GM19238 (cell line): Measurements from ENCODE around the gene MED27.

Source experiments
- DNase-seq: peaks from one replicate; pipeline ENCODE4 v3.0.0; 2011; ENCODE audit warnings: low spot score; ENCODE audit not compliant: insufficient read length

MED27 gene

DNA sequence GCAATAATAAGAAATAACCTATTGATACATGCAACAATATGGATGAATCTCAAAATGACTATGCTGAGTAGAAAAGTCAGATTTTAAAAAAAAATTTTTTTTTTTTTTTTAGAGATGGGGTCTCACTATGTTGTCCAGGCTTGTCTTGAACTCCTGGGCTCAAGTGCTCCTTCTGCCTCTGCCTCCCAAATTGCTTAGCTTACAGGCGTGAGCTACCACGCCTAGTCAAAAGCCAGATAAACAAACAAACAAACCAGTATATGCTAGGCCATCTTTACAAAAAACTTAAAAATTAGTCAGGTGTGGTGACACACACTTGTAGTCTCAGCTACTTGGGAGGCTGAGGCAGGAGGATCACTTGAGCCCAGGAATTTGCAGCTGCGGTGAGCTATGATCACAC is 79.0 kb downstream of the MED27 start:
- no peak for DNase-seq

DNA sequence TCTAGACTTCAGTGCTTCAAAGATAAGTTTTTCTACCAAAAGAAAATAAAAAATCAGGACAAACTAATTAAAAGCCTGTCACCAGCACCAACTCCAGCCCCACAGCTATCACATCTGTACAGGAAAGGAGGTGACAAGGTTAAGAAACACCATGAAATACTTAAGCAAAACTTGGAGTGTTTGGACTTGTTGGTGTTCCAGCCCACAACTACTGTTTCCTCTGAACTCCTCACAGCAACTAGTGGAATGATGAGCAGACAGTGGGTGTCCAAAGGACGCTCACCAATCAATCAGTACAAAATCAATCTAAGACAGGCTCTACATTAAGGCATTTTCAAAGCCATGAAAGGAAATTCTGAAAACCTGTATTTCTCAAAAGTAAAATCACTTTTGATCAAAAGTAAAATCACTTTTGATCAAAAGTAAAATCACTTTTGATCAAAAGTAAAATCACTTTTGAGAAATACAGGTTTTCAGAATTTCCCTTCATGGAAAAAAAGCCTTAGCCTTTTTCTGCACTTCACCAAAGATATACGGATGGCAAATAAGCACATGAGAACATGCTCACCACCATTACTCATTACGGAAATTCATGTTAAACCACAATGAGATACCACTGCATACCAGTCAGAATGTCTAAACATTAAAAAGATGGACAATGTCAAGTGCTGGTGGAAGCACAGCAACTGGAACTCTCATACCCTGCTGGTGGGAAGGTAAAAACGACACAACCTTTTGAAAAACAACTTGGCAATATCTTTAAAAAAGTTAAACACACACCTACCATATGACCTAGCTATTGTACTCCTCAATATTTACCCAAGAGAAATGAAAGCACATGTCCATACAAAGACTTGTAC is 79.7 kb downstream of the MED27 start:
- no peak for DNase-seq

DNA sequence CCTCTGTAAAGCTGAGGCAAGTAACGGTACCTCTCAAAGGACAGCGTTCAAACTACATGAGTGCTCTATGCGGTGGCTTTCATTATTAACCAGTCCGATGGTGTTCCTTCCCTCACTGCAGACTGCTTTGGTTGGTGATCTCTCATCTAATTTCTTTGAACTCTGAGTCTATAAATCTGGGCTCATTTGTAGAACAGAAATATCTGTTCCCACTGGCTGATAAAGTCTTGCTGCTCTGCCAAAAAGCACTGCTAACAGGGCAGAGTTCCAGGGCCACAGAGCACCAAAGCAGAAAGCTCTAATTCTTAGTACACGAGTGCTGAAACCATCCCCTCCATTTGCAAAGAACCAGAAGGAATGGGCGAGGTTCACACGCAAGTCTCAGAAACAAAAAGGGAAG is 81.9 kb downstream of the MED27 start:
- no peak for DNase-seq

DNA sequence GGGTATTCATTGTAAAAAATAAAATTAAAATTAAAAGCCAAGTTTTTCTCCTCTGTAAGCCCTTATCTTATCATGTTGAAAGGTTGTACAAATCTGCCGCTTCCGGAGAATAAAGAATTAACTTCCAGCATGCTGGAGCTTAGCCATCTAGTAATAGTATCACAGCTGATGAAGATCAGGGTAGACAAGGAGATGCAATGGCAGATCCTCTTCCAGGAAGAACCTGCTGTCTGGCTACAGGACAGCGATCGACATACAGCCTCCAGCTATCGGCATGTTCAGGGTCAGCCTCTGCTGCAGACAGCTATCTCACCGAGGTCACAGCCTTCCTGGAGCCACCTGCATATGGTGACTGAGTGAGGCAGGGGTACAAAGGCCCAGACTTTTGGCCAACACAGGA is 82.6 kb downstream of the MED27 start:
- no peak for DNase-seq

DNA sequence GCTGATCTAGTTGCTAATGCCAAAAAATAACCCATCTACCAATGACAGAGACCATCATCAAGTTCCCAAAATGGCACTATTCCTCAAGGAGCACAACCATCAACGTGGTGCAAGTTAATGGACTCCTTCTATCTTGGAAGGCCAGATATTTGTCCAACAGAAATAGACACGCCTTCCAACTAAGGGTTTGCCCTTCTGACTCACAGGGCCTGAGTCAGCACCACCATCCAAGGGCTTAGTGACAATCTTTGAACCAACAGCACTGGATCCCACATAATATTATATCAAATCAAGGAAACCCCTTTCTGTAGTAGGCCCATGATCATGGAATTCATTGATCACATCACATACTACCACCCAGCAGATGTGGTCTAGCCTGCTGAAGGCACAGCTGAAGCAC is 84.3 kb downstream of the MED27 start:
- DNase-seq: no peak

DNA sequence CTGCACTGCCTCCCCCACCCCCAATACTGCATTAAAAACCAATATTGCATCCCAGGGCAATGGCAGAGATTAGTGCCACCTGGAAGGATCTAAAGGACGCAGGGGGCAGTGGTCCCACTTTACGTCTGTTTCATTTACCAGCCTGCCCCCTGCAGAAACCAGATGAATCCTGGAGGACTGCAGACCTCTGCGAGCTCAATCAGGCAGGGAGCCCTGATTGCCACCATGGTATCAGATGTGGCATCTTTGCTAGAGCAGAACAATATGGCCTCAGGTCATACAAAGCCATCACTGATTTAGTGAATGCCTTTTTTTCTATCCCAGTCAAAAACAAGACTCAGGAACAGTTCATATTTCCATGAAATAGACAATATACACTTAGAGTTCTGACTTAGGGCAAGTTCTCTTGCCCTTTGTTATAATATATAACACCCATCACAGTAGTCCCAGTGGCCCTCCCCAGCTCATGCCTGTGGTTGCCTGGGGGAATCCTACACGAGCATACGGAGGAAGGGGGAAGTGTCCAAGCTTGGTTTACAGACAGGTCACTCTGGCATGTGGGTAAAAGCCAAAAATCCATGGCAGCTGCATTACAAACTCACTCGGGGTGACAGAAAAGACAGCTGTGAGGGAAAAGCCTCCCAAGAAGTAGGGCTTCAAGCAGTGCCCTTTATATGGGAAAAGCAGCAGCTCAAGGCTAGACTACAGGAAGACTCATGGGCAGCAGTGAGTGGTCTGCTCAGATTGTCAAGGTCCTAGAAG is 85.1 kb downstream of the MED27 start:
- DNase-seq: no peak

DNA sequence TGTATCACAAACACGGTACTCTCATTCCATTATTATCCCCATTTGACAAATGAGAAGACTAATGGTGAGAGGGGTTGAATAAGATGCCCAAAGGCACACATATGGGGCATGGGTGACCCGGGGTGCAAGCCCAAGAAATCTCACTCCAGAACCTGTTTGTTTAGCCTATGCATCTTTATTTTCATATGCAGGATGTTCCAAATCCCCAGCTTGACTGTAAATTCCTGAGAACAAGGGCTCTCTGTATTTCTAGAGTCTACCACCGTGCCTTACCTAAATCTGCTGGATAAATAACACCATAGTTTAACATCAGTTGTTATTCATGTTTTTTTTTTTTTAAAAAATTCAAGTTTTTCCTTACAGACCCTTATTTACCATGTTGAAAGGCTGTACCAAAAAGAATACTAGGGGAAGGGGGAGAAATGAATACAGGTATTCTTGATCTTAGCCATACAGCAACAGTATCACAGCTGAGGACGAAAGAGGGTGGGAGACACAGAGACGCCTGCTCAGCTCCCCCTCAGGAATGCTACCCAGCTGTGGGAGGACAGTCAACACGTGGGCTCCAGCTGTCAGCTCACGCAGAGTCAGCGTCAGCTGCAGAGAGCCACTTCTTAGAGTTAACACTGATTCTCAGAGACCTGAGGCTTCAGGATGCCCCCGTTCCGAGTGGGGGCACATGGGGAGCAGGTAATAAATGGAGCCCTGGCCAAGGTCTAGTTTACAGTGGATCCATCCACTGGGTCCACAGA is 86.6 kb downstream of the MED27 start:
- no peak for DNase-seq

DNA sequence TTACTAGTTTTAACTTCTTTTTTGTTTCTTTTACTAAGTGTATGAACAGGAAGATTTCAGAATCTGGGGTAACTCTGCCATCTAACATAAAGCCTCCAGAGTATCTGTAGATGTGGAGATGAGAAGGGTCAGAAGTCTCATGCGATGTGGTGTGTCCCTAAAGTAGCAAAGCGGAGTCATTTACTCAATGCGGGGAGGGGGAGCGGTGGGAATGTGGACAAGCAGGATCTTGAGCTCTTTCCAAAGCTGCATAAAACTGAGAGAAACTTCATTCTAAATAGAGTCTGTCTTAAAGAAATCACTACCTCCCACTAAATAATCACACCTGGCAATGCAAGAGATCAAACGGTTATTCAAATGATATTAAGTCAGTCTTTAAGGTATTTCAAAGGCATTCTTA is 92.4 kb downstream of the MED27 start:
- no peak for DNase-seq

DNA sequence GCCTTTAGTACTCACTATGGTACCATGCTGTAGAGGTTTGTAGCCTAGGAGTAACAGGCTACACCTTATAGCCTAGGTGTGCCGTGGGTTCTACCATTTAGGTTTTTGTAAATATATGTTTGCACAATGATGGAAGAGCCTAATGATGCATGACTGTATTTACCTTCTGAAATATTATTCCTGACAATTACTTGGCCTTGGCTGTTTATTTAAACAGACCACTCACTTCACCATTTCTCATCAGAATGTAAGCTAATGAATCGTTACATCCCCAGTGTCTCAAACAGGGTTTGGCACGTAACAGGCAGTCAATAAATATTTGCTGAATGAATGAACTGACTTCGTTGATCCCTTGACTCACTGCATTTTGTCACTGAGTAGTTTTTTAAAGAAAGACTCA is 93.1 kb downstream of the MED27 start:
- DNase-seq: no peak

DNA sequence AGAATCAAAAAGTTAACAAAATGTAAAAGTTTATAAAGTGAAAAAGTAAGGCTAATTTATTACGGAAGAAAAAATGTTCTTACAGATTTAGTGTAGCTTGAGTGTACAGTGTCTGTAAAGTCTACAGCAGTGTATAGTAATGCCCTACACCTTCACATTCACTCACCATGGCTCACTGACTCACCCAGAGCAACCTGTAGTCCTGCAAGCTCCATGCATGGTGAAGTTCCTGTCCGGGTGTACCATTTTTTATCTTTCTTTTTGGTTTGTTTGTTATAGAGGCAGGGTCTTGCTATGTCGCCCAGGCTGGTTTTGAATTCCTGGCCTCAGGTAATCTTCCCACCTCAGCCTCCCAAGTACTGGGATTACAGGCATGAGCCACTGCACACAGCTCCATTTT is 93.6 kb downstream of the MED27 start:
- DNase-seq: no peak

DNA sequence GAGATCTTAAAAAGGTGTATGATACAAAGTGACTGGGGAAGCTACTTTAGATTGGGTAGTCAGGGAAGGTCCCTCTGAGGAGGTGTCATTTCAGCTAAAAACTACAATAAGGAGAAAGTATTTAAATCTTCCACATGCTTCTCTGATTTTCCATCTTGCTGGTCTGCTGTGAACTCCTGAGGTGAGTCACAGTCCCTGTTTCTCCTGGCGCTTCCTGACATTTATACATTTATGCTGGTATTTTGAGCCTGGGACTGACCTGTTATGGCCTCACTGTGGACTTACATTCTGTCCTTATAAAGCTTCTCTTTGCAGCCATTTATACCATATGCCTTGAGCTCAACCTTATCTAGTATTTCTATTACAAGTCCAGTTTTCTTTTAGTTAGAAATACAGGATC is 95.1 kb downstream of the MED27 start:
- no peak for DNase-seq

DNA sequence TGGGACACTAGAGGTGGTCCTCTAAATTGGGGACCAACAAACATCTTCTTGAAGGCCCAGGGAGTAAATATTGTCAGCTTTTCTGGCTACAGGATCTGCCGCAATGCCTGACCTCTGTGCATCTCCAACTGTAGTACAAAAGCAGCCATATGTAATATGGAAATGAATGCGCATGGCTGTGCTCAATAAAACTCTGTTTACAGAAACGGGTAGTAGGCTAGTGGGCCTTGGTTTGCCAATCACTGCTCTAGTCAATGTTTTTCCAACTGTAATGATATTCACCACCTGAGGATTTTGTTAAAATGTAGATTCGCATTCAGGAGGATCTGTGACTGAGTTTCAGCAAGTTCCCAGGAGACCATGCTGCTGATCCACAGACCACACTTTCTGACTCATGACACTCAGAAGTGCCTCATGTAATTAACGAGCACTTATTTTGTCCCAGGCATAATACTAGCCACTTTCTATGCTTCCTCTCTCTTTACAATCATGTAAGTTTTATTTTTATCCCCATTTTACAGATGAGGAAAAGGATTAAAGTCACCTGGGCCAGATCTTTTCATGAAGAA is 96.9 kb downstream of the MED27 start:
- peak; percentile 22 for DNase-seq

DNA sequence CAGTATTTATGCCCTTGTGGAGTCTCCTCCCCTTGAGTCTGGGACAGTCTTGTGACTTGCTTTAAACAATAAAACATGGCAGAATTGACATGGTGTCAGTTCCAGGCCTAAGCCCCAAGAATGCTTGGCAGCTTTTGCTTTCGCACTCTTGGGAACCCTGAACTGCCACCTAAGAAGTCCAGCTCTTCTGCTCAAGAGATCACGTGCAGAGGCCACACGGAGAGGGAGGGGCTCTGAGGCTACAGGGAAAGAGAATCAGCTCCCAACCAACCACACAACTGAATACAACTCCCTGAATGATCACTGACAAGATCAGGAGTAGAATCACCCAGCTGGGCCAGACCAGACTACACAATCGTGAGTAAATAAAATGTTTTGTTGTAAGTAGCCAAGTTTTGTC is 97.6 kb downstream of the MED27 start:
- DNase-seq: no peak

DNA sequence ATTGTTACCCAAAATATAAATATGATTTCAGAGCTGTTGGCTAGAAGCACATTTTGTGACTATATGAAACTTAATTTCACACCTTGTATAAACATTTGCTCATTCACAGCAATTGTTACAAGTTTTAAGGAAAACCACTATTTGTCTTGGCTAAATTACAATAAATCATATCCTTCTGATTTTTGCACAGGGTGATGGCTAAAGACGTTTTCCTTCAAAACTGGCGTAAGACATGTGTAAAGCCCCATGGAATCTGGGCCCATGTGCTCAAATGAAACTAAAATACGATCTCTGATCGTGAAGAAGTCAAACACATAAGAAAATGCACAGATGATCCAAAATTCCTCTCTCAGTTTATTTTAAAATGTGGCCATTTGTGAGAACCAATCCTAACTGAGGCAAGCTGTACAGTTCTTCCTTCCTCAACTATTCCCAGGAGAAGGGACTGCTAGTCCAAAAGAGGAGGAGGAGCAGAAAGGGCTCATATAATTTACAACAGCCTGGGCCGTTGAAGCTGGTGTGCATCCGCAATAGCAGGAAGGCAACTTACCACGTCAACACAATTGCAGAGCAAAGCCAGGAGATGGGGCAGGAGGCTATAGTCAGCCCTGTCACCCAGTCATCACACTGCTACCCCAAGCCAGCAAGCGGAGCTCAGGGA is 98.4 kb downstream of the MED27 start:
- no peak for DNase-seq

DNA sequence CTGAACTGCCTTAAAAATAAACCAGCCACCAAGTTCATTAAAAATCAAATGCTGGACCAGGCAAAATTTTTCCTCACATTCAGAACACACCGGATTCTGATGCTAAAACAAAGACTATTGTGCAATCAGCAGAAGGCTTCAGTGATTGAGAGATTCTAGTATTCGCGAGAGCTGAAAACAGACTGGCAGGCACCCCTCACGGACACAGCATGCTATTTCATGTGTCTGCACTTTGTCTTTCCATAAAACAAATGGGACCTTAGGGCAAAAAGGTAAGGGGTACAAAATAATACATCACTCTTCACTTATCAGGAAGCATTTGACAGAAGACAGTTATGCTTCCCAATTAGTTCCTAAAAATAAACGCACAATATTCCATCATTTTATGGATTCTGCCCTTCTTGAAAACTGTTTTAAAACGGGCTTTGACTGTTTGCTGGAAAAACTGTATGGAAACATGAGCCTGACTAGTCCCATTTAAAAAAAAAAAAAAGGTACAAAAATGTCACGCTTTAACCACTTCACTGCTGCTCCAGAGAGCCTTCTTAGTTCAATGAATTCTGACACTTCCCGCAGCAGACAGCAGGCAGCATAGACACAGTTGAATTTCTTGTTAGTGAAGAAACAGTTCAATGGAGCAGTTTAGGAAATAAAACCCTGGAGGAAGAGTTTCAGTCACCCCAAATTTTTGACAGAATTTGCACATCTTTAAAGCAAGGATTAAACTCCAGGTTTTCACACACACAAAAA is 99.2 kb downstream of the MED27 start:
- no peak for DNase-seq

DNA sequence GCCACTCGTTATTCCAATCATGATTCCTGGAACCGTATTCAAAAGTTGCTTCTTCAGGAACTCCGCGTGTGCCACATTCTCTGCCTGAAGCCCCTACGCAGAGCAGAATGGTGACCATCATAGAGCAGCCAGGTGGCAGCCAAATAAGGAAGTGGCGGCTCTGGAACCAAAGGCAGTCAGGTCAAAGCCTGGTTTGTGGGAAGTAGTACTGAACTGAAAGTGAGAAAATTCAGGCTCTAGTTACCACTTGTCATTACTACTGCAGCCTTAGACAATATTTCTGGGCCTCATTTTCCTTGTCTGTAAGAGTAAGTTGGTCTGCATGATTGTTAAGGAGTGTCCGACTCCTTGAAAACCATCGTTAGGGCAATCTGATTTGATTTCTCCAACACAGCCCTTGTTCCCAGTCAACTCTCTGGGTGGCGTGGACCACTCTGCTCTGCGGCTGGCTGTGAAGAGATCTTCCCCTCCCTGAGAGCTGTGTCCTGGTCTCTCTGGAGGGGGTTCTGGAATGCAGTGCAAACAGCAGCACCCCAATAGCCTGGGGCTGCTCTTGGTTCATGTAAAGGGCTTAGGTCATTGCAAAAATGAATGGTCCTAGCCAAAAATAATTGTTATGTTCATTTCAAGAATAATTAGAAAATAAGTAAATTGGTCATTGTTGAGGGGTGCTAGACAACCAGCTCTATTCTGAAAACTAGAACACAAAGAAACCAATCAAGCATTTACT is 102.4 kb downstream of the MED27 start:
- DNase-seq: peak; percentile 8

DNA sequence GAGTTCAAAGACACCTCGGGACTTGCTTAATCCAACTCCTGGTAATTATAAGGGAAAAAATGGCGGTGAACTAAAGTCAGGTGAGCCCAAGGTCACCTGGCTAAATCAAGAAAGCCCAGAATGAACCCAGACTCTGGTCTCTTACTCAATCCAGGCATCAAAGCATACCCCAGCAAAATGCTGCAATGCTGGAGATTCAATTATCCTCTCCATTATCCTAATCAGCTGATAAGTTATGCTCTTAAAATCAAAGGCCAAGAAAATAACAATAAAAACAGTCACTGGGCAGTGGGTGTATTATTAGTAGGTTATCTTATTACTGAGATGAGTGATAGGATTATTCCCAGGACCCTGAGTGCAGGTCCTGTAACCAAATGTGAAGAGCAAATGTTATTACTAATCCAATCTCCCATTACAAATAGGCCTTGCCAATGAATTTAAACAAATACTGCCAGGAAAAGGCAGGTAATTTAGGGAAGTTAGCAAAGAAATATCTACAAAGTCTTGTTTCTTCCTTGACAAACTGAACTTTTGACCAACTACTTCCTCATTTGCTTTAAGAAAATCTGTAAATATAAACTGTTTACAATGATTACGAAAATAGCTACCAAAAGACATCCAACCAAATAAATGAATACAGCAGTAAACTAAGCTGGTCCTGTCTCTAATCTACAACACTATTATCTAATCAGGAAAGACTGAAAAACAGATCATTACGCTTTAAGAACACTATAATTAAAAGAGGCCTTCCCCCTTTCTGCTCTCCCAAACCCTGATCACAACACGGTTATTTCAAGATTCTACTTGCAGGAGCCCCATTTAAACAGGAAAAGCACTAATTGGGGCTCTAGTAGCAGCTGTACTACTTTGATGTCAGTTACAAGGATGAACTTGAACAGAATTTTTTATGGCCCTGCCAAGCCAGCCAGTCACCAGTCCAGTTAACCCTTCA is 103.2 kb downstream of the MED27 start:
- DNase-seq: no peak

DNA sequence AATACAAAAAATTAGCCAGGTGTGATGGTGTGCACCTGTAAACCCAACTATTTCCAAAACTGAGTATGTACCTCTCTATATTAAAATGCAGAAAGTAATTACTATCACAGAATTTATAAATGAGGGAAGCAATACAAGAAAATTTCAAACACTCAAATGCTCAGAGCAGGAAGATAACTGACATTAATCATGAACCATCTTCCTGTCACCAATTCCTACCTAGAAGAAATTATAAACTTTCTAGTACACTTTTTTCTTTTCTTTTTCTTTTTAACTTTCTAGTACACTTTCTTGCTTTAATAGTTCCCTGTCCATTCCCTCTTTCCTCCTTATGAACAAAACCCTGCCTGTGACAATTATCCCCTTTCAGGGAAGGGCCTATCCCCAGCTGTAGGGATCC is 106.8 kb downstream of the MED27 start:
- DNase-seq: no peak
